Measurements from ENCODE around the gene PRKAG2. TPM values are rescaled to one million over a fixed set of nuclear protein-coding genes. Genes with fewer than 3 reads are reported as not detected.

PRKAG2 gene
- total and polyA plus RNA-seq, 2 experiments from 2014 or later = 9.1 to 14.9 TPM

GRCh38 chr7:151901828-151902227 lies 24.9 kb upstream of the PRKAG2 start:
- H3K4me2 ChIP-seq = no peak overlapping the region
- Mint-ChIP-seq H3K27ac (no peak overlapping the region), H3K4me1 (peaks cover 10% of the 10 kb centered on the region), H3K36me3 (ENCODE audit: low read depth) (no peaks in the 10 kb centered on the region), H3K4me3 (no peak overlapping the region), H3K27me3 (ENCODE audit: insufficient read depth, low read depth, poor library complexity) (peaks cover 9% of the 10 kb centered on the region), H3K9me3 (no peaks in the 10 kb centered on the region; the same call in 2 of the 3 replicates)
- ATAC-seq (no peak), DNase-seq (ENCODE audit: low spot score) (no peak)
- TF ChIP-seq CTCF (conservative IDR thresholded peaks at IDR 0.05; ENCODE audit: low read depth in 2 of 2) (no peak), NANOG (IDR thresholded peaks at IDR 0.05; ENCODE audit: borderline replicate concordance) (no peak), ETS1 (IDR thresholded peaks at IDR 0.05) (no peak)
- no peaks in the 10 kb centered on the region for H3K36me3 ChIP-seq (ENCODE audit: insufficient read depth)
- H3K4me1 ChIP-seq (ENCODE audit: insufficient read depth) = 0 out of 2 replicates have a peak, but pooled peaks cover 2% of the 10 kb centered on the region
- H3F3A ChIP-seq (replicated peaks; ENCODE audit: low read depth) = no peaks in the 10 kb centered on the region
- H3K27ac ChIP-seq (ENCODE audit: low read depth) = no peak overlapping the region
- no peaks in the 10 kb centered on the region for H3K27me3 ChIP-seq (ENCODE audit: insufficient read depth)
- no peaks in the 10 kb centered on the region for H3K79me2 ChIP-seq (replicated peaks; ENCODE audit: insufficient read depth)
- H3K9me2 ChIP-seq (ENCODE audit: insufficient read depth) = no peaks in the 10 kb centered on the region
- no peak overlapping the region for H2AFZ ChIP-seq
- H4K20me1 ChIP-seq (replicated peaks; ENCODE audit: insufficient read depth) = no peaks in the 10 kb centered on the region
- no peak overlapping the region for H3K4me3 ChIP-seq

GRCh38 chr7:151900986-151901621 lies 24.2 kb upstream of the PRKAG2 start:
- H3K4me3 Mint-ChIP-seq = no peak overlapping the region
- peaks cover 15% of the 10 kb centered on the region for H3K4me1 Mint-ChIP-seq
- Histone ChIP-seq H3K79me2 (replicated peaks; ENCODE audit: insufficient read depth) (no peaks in the 10 kb centered on the region), H3K4me3 (no peak overlapping the region), H2AFZ (no peak overlapping the region), H3K36me3 (ENCODE audit: insufficient read depth) (no peaks in the 10 kb centered on the region), H3K27ac (ENCODE audit: low read depth) (no peak overlapping the region), H3F3A (replicated peaks; ENCODE audit: low read depth) (no peaks in the 10 kb centered on the region), H3K9me2 (ENCODE audit: insufficient read depth) (no peaks in the 10 kb centered on the region), H4K20me1 (replicated peaks; ENCODE audit: insufficient read depth) (no peaks in the 10 kb centered on the region), H3K4me1 (ENCODE audit: insufficient read depth) (0 out of 2 replicates have a peak, but pooled peaks cover 5% of the 10 kb centered on the region), H3K27me3 (ENCODE audit: insufficient read depth) (no peaks in the 10 kb centered on the region), H3K4me2 (no peak overlapping the region)
- H3K27me3 Mint-ChIP-seq (ENCODE audit: insufficient read depth, low read depth, poor library complexity) = peaks cover 11% of the 10 kb centered on the region
- ATAC-seq (no peak), DNase-seq (ENCODE audit: low spot score) (no peak)
- H3K36me3 Mint-ChIP-seq (ENCODE audit: low read depth) = no peaks in the 10 kb centered on the region
- no peaks in the 10 kb centered on the region; the same call in 2 of the 3 replicates for H3K9me3 Mint-ChIP-seq
- H3K27ac Mint-ChIP-seq = no peak overlapping the region
- TF ChIP-seq POLR2AphosphoS5 (IDR thresholded peaks at IDR 0.05; ENCODE audit: low read depth) = no peak
- no peak for TF ChIP-seq ZNF462 (CRISPR knock-in tag; IDR thresholded peaks at IDR 0.05)
- no peak for TF ChIP-seq ZNF114 (CRISPR knock-in tag; IDR thresholded peaks at IDR 0.05)
- TF ChIP-seq STAT1 (IDR thresholded peaks at IDR 0.05; ENCODE audit: unreplicated experiment) = no peak
- no peak for TF ChIP-seq EZH2phosphoT487 (IDR thresholded peaks at IDR 0.05; ENCODE audit: unreplicated experiment)
- TF ChIP-seq CTCF (conservative IDR thresholded peaks at IDR 0.05; ENCODE audit: low read depth in 2 of 2) = no peak
- TF ChIP-seq ZNF331 (CRISPR knock-in tag; IDR thresholded peaks at IDR 0.05; ENCODE audit: low read depth) = no peak
- no peak for TF ChIP-seq CREB1 (CRISPR knock-in tag; IDR thresholded peaks at IDR 0.05; ENCODE audit: low read depth)
